WTC11 (cell line): ENCODE measurements around the gene GOLGA6L2. TPM values are rescaled to one million over a fixed set of nuclear protein-coding genes. Genes with fewer than 3 reads are reported as not detected.
"Not testable (repeated sequence)": the region's sequence is repeated elsewhere in the genome, so short reads cannot be mapped to it uniquely, and the experiment has no call there.

ENCODE experiments used
- ATAC-seq: fragments of 200-7000 bp; cut with Tn5 transposase; 2 replicates; pipeline ENCODE4 v1.10.0; 2021; ENCODE audit warnings: mild to moderate bottlenecking, moderate library complexity
- CTCF ChIA-PET: fragments of 300-600 bp; sonication (Branson Sonifier 250); formaldehyde crosslinking; loops from one replicate; lab custom pipeline; 2021; ENCODE audit warnings: antibody characterized with exemption; lab: Charles Lee
- POLR2A ChIA-PET: fragments of 350-600 bp; sonication (Branson Sonifier 250); formaldehyde crosslinking; loops from one replicate; lab custom pipeline; 2021; ENCODE audit warnings: antibody characterized with exemption; lab: Charles Lee
- DNase-seq: peaks from one replicate; pipeline ENCODE4 v3.0.0; 2021; ENCODE audit warnings: low spot score
- H3K27ac Mint-ChIP-seq: 2 replicates; pipeline ENCODE4 v1.8.0; 2021; ENCODE audit warnings: mixed read lengths
- H3K27me3 Mint-ChIP-seq: 2 replicates; pipeline ENCODE4 v1.8.0; 2021; ENCODE audit warnings: low read depth, mild to moderate bottlenecking, moderate library complexity, mixed read lengths
- H3K36me3 Mint-ChIP-seq: 2 replicates; pipeline ENCODE4 v1.8.0; 2021; ENCODE audit warnings: mixed read lengths
- H3K4me1 Mint-ChIP-seq: 2 replicates; pipeline ENCODE4 v1.8.0; 2022; ENCODE audit warnings: mixed read lengths
- H3K4me3 Mint-ChIP-seq: 2 replicates; pipeline ENCODE4 v1.8.0; 2021; ENCODE audit warnings: mild to moderate bottlenecking, moderate library complexity, mixed read lengths
- H3K9me3 Mint-ChIP-seq: 2 replicates; pipeline ENCODE4 v1.8.0; 2021; ENCODE audit warnings: mixed read lengths
- AR ChIP-seq: fragments of 250-450 bp; sonication (Bioruptor Pico); IDR thresholded peaks from 2 replicates; pipeline ENCODE4 v1.9.0; 2021; ENCODE audit warnings: mild to moderate bottlenecking
- ATF1 ChIP-seq: sonication (generic); formaldehyde crosslinking; IDR thresholded peaks from 2 replicates; pipeline ENCODE4 v1.8.1; 2023; ENCODE audit warnings: mild to moderate bottlenecking, moderate library complexity, missing genetic modification reagents
- CTCF ChIP-seq: fragments of 200-600 bp; IDR thresholded peaks from 2 replicates; pipeline ENCODE4 v1.8.0; 2022; ENCODE audit warnings: antibody characterized with exemption
- IRF1 ChIP-seq: sonication (generic); formaldehyde crosslinking; IDR thresholded peaks from 2 replicates; pipeline ENCODE4 v1.8.0; 2023; ENCODE audit warnings: missing genetic modification reagents
- NFYB ChIP-seq: sonication (generic); formaldehyde crosslinking; conservative IDR thresholded peaks from 2 replicates; pipeline ENCODE4 v1.8.0; 2022; ENCODE audit warnings: low read depth, missing genetic modification reagents
- SOX15 ChIP-seq: fragments of 250-450 bp; sonication (Bioruptor Pico); IDR thresholded peaks from 2 replicates; pipeline ENCODE4 v1.9.0; 2021; ENCODE audit warnings: mild to moderate bottlenecking
- USF2 ChIP-seq: sonication (generic); formaldehyde crosslinking; IDR thresholded peaks from 2 replicates; pipeline ENCODE4 v1.8.1; 2023; ENCODE audit warnings: mild to moderate bottlenecking, missing genetic modification reagents, moderate library complexity
- ZNF281 ChIP-seq: sonication (generic); formaldehyde crosslinking; IDR thresholded peaks from 2 replicates; pipeline ENCODE4 v1.8.0; 2023; ENCODE audit warnings: mild to moderate bottlenecking, missing genetic modification reagents
- total RNA-seq: library from RNA; stranded (reverse); gene quantifications from 3 replicates; pipeline ENCODE4 v1.2.3, GENCODE V29; 2021

GOLGA6L2 gene
- total RNA-seq, 1 experiment from 2014 or later: not detected

- H3K9me3 Mint-ChIP-seq: peaks cover 40% of the 10 kb centered on the region
- no peak for ATAC-seq
- CTCF ChIA-PET: no interaction called here
These were observed 44.9 kb downstream of the GOLGA6L2 start for GRCh38 chr15:23402140-23402539.

GRCh38 chr15:23401627-23402026 lies 45.4 kb downstream of the GOLGA6L2 start:
- peaks cover 12% of the 10 kb centered on the region for H3K27me3 Mint-ChIP-seq
- ATAC-seq (no peak), DNase-seq (no peak)
- no peaks in the 10 kb centered on the region for H3K4me1 Mint-ChIP-seq
- ChIA-PET POLR2A (no interaction called here), CTCF (no interaction called here)
- H3K36me3 Mint-ChIP-seq: peaks cover 26% of the 10 kb centered on the region
- no peak overlapping the region for H3K27ac Mint-ChIP-seq
- TF ChIP-seq AR (CRISPR knock-in tag) (no peak), USF2 (CRISPR knock-in tag) (no peak), ATF1 (no peak), IRF1 (CRISPR knock-in tag) (no peak), CTCF (no peak)
- peaks cover 35% of the 10 kb centered on the region for H3K9me3 Mint-ChIP-seq
- H3K4me3 Mint-ChIP-seq: no peak overlapping the region

More at GRCh38 chr15:23402140-23402539, 44.9 kb downstream of the GOLGA6L2 start:
- peaks cover 31% of the 10 kb centered on the region for H3K36me3 Mint-ChIP-seq
- DNase-seq: no peak
- POLR2A ChIA-PET: no interaction called here
- TF ChIP-seq ZNF281 (CRISPR knock-in tag): no peak
- TF ChIP-seq NFYB (CRISPR knock-in tag): no peak
- TF ChIP-seq SOX15 (CRISPR knock-in tag): no peak
- no peak overlapping the region for H3K27ac Mint-ChIP-seq
- peaks cover 12% of the 10 kb centered on the region for H3K27me3 Mint-ChIP-seq
- H3K4me1 Mint-ChIP-seq: no peaks in the 10 kb centered on the region
- H3K4me3 Mint-ChIP-seq: no peak overlapping the region

GRCh38 chr15:23399207-23399606 lies 47.8 kb downstream of the GOLGA6L2 start:
- H3K4me3 Mint-ChIP-seq, POLR2A ChIA-PET, H3K4me1 Mint-ChIP-seq, CTCF ChIA-PET, DNase-seq, H3K27ac Mint-ChIP-seq, ATAC-seq: not testable (repeated sequence)
- peaks cover 23% of the 10 kb centered on the region for H3K36me3 Mint-ChIP-seq
- H3K27me3 Mint-ChIP-seq: peaks cover 14% of the 10 kb centered on the region
- H3K9me3 Mint-ChIP-seq: peaks cover 33% of the 10 kb centered on the region

- POLR2A ChIA-PET, CTCF ChIA-PET: not testable (repeated sequence)
These were observed 48.7 kb downstream of the GOLGA6L2 start for GRCh38 chr15:23398357-23398756.

More at GRCh38 chr15:23398357-23398756, 48.7 kb downstream of the GOLGA6L2 start:
- Mint-ChIP-seq H3K9me3 (peaks cover 28% of the 10 kb centered on the region), H3K27me3 (peaks cover 11% of the 10 kb centered on the region), H3K36me3 (peaks cover 22% of the 10 kb centered on the region)
- not testable (repeated sequence) for H3K4me3 Mint-ChIP-seq, H3K27ac Mint-ChIP-seq, ATAC-seq, H3K4me1 Mint-ChIP-seq, DNase-seq
